ENCODE measurements around the gene PRCC.
A peak's percentile ranks its signal among the peaks of the same experiment; 100 is the strongest.

PRCC gene

GRCh38 chr1:156805766-156806511, 38.6 kb downstream of the PRCC start:
- intact Hi-C loops (cut with DNase I): no loop called here
- DNase-seq: peak in 2 of 42 donors; percentile 9 to 24

- peak in 1 of 42 donors; percentile 19 for DNase-seq
These were observed 39.4 kb downstream of the PRCC start for GRCh38 chr1:156806512-156807440.

GRCh38 chr1:156807627-156808026, 40.3 kb downstream of the PRCC start:
- intact Hi-C loops (cut with DNase I): no loop called here

More at GRCh38 chr1:156806512-156807440, 39.4 kb downstream of the PRCC start:
- intact Hi-C loops (cut with DNase I): no loop called here

GRCh38 chr1:156808186-156809030, 41.1 kb downstream of the PRCC start:
- intact Hi-C loops (cut with DNase I): no loop called here
- DNase-seq: peak in 1 of 42 donors; percentile 5

More at GRCh38 chr1:156807627-156808026, 40.3 kb downstream of the PRCC start:
- peak in 1 of 42 donors; percentile 7 for DNase-seq

- DNase-seq: no peak
- intact Hi-C loops (cut with DNase I): no loop called here
These were observed 41.9 kb downstream of the PRCC start for GRCh38 chr1:156809281-156809680.

- no peak for DNase-seq
- intact Hi-C loops (cut with DNase I): no loop called here
These were observed 42.5 kb downstream of the PRCC start for GRCh38 chr1:156809711-156810366.

- no peak for DNase-seq
- intact Hi-C loops (cut with DNase I): no loop called here
These were observed 43.8 kb downstream of the PRCC start for GRCh38 chr1:156811168-156811567.

GRCh38 chr1:156812293-156812990, 45.1 kb downstream of the PRCC start:
- intact Hi-C loops (cut with DNase I): no loop called here
- DNase-seq: no peak

GRCh38 chr1:156813298-156813697, 46.0 kb downstream of the PRCC start:
- intact Hi-C loops (cut with DNase I): no loop called here
- DNase-seq: no peak

GRCh38 chr1:156813750-156814570, 46.6 kb downstream of the PRCC start:
- intact Hi-C loops (cut with DNase I): no loop called here
- peak in 40 of 42 donors; percentile 20 to 77 (median 52) for DNase-seq

GRCh38 chr1:156814571-156815260, 47.4 kb downstream of the PRCC start:
- intact Hi-C loops (cut with DNase I): no loop called here
- DNase-seq: no peak

GRCh38 chr1:156815307-156815826, 48.0 kb downstream of the PRCC start:
- no peak for DNase-seq

GRCh38 chr1:156815961-156816422, 48.7 kb downstream of the PRCC start:
- DNase-seq: no peak

More at GRCh38 chr1:156815307-156815826, 48.0 kb downstream of the PRCC start:
- intact Hi-C loops (cut with DNase I): no loop called here

GRCh38 chr1:156816561-156817328, 49.4 kb downstream of the PRCC start, which contains the start of gene SH2D2A:
TSS of gene SH2D2A (minus strand) at chr1:156816848. CDS start at chr1:156816708, 140 bp downstream.
- intact Hi-C loops (cut with DNase I): no loop called here
- no peak for DNase-seq

More at GRCh38 chr1:156815961-156816422, 48.7 kb downstream of the PRCC start:
- intact Hi-C loops (cut with DNase I): no loop called here

- no peak for DNase-seq
- intact Hi-C loops (cut with DNase I): no loop called here
These were observed 54.5 kb downstream of the PRCC start for GRCh38 chr1:156821801-156822200.

All from head of caudate nucleus (tissue), 42 donors.